ENCODE data around the gene CLSTN3.
A peak's percentile ranks its signal among the peaks of the same experiment; 100 is the strongest.

CLSTN3 gene

DNA sequence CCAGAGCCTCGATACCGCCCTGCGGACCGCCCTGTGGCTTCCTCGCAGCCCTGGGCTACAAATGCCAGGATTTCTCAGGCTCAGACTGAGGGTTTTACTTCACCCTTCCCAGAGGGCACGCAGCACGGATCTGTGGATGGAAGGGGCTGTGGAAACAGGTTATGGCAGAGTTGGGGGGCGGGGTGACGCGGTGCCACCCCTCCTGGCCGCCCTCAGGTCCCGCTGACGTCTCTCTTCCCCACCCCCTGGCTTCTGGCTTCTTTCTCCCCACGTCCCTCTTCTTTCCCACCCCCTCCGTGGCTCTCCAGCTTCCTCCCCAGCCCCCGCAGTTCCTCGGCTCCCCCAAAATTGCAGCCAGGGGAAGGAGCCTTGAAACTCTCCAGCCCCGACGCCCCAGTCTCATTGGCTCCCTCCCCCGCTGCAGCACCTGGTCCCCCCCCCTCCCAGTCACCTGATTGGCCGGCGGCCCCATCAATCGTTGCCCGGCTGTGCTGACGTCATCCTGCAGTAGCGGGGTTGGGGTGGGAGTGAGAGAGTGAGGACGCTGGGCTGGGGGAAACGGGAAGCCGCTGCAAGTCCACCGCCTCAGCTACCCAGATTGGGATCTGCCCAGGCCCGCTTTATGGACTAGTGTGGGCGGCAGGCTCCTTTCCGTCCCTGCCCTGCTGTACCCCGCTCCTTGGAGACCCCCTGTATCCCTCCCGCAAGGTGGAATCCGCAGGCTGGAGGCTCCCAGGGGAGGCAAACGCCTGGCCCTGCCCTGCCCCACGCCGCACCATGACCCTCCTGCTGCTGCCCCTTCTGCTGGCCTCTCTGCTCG, at the start of gene CLSTN3:
Gene CLSTN3, plus strand, starts transcription at position 500 of the 820 bp plus-strand sequence. Its CDS starts 278 bp downstream, at position 778.
- peak; percentile 68 for DNase-seq

- DNase-seq, result no peak
These were observed 49.1 kb upstream of the CLSTN3 start for GRCh38 chr12:7081037-7081436.

- no peak for DNase-seq
These were observed 47.0 kb upstream of the CLSTN3 start for GRCh38 chr12:7083125-7083524.

- no peak for DNase-seq
These were observed 40.8 kb upstream of the CLSTN3 start for GRCh38 chr12:7089196-7089871.

DNA sequence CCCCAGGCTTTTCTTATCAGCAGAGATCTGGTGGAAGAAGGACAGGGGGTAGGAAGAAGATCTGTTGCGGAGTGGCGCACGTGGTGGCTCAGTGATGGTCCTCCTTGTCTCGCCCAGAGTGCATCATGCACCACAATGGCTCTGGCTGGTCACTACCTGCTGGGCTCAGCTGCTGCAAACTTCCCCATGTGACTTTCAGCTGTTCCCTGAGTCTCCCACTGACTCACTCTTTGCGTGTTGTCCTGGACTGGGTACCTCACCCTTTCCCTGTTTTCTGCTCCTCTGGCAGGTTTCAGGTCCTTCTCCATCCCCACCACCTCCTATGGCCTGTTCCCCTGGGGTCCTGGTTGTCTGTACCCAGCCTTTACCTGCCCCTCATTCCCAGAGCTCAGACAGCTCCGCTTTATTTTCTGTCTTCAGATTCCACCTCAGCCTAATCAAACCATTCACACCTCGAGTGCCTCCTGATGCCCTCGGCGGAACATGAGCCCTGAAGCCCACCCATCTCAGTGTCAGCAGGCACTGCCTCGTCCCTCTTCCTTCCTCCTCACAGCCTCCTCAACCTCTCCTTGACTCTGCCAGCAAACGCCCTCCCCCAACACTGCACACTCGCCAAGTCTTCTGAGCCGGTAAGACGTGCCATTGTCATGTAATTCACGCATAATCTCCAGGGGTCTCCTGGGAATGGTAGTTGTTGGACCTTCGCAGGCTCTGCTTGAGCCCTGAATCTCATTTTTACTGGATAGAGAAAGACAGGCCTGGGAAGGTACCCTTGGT, 39.8 kb upstream of the CLSTN3 start:
- no peak for DNase-seq

GRCh38 chr12:7091171-7091570, 39.0 kb upstream of the CLSTN3 start:
- no peak for DNase-seq

DNA sequence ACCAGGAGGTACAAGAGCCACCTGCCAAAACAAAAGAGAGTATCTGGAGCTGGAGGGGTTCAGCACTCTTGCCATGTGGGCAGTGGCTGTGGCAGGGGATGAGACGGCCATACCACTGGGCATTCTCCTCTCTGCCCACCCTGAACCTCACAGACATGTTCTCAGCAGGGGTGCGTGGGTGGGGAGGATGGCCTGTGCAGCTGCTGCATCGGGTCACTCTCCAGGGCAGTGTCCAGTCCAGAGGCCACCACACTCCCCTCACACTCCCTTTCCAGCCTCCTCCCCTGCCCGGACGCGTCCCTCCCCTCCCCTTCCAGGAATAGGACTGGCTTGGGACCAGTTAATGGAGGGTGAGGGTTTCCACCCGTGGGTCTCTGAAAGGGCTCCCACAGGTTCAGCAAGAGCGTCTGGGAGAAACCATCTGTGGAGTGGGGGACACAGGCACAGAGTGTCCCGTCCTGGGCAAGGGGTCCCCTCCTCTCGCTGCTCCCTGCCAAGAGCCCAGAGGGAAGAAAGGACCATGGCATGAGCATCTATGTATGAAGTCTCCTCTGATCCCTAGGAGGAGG, 38.4 kb upstream of the CLSTN3 start:
- no peak for DNase-seq

DNA sequence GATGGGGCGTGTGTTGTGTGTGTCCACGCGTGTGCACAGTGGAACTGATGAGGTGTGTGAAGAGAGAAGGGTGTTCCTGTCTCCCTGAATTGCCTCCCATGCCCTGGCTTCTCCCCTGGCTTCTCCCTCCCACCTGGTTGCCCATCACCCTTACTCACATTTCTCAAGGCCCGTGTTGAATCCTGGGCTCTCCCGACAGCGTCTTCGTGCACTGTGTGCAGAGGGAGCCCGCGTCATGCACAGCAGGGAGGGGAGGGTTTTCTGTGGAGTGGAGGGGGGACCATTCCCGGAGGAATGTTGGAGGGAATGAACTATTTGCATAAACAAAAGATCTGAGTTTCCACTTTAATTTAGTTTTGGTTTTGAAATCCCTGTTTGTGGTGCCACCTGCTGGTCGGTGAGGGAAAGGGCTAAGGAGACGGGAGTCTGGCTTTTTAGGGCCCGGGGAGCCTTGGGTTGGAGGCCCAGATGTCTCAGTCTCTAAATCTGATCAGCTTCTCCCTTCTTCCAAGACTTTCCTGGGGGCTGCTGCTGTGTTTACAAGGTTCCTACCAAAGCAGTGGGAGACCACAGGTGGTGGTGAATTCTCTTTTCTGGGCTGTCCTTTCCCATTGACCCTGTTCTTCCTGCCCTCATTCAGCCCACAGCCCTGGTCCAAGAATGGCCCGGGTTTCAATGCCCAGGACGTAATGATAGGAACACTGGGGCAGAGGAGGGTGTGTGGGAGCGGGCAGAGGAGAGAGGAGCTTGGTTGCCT, 37.8 kb upstream of the CLSTN3 start, which contains the start of gene C1R:
Gene C1R, minus strand, starts transcription at position 217 of the 757 bp plus-strand sequence. Its CDS starts 57 bp downstream, at position 160.
- DNase-seq, result peak; percentile 45

GRCh38 chr12:7092986-7093460, 37.1 kb upstream of the CLSTN3 start:
- DNase-seq, result no peak

DNA sequence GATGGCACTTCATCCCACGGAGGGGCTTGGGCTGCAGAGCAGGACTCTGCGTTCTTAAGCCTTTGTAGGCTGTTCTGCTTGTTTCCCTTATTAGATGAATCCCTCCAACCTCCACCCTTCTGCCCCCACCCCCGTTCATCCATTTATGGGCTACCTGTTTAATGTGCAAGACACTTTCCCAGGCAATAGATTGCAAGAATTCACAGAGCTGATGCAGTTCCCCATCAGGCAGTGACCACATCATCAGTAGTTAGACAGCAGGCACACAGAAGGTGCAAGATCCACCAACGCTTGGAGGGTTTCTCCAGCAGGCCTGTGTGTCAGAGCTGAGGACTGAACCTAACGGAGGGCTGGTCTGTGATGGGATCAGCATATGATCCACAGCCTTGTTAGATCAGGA, 36.7 kb upstream of the CLSTN3 start:
- no peak for DNase-seq

DNA sequence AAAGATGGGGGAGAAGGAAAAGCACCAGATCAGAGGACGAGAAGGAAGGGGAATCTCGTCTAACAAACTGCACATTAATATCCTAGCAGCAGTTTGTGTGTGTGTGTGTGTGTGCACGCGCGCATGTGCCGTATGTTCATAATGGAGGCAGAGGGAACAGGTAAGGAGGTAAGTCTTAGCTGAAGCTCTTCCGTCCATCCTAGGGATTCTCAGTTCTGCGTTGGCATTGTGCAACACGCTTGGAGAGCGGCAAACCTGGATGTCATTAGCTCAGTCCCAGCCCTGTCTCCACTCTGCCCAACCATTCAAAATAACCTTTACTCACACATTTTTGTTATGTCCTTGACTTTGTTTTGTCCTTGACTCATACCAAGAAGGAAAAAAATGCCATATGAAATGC, 36.3 kb upstream of the CLSTN3 start:
- DNase-seq, result no peak

DNA sequence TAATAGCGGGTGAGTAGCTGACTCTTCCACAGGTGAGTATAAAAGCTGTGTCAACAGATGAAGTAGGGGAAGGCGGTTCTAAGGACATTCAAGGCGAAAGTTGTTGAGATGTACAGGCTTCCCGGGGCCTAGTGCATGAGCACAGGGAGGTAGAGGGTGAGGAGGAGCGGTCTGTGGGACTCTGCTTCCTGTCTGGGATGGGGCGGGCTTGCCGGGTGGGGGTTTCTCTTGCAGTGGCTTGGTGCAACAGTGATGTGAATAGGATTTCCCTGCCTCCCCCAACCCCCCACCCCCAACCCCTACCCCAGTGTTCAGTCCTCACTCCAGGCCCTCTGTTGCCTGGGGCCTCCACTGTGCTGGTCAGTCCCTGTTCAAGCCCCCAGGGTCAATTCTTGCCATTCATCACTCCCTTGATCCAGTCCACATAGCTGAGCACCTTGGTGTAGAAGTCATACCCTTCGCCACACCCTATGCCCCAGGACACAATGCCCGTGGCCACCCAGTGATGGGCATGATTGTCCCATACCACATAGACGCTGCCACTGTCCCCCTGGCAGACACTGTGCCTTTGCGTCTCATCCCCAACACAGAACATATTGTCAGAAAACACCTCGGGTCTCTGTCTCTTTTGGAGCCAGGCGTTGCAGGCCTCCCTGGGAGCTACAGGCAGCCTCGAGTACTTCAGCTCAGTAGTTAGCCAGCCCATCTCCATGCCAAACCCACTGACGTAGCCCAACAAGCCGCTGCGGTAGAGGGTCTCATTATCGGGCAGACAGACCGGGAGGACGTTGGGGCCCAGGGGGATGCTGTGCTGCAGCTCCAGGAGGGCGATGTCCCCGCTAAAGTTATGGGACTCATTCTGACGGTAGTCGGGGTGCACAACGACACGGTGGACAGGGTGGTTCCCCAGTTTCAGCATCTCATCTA, 33.9 kb upstream of the CLSTN3 start:
- no peak for DNase-seq

- no peak for DNase-seq
These were observed 33.2 kb upstream of the CLSTN3 start for GRCh38 chr12:7096979-7097378.

- no peak for DNase-seq
These were observed 30.7 kb upstream of the CLSTN3 start for GRCh38 chr12:7099290-7099996.

DNA sequence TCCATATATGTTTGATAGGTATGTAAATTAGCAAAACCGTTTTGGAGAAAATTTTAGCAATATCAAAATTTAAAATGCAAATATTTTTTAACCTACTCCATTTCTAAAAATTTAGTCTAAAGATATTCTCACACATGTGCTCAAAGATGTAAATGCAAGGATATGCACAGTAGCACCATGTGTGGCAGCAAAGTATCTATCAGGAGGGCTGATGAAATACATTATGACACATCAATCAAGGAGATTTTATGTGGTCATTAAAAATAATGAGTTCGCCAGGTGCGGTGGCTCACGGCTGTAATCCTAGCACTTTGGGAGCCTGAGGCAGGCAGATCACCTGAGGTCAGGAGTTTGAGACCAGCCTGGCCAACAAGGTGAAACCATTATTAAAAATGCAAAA, 29.9 kb upstream of the CLSTN3 start:
- no peak for DNase-seq

- no peak for DNase-seq
These were observed 29.0 kb upstream of the CLSTN3 start for GRCh38 chr12:7101047-7101693.

DNA sequence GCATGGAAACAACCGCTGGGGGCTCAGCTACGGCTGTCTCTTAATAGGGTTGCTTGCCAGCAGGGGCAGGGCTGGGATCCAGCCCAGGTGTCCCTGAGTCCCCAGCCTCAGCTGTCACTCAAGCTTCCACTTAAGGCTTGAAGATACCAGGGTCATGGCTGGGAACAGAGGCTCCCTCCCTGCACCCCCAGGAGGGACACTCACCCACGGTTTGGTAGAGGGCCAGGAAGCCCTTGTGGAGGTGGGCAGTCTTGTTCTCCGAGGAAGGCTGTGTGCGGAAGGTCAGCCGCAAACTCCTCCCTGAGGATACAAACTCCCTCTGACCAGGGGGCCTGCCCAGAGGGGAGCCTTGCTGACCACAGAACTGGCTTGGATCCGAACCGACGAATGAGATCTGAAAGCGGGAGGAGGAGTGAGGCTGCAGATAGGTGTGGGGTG, 28.5 kb upstream of the CLSTN3 start:
- DNase-seq, result no peak

GRCh38 chr12:7102582-7102981, 27.6 kb upstream of the CLSTN3 start:
- no peak for DNase-seq

DNA sequence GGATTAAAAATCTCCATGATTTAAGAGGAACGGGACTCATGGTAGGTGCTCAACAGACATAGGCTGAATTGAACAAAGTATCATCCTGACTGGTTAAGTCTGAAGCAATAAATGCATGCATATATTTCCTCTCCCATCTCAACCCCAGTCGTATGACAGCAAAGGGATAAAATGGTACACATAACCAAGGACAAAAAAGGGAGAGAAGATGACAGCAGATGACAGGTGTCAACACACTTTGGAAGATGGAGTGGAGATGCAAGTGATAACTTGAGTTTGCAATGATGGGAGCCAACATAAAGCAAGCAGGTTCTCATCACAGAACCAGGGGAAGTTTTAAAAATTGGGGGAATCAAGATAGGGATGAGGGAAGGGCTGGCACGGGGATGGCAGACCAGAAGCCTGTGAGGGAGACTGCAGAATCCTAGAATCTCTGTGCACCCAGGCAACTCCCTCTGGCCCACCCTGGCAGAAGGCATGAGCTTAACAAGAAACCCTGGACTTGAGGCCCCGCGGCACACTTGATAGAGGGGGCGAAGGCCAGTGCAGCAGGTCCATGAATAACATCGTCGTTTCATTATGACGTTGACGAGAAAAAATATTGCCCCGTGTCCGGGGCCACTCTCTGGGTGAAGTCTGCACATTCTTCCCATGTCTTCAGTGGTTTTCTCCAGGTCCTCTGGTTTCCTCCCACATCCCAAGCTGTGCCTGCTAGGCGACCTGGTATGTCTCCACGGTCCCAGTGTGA, 26.2 kb upstream of the CLSTN3 start:
- no peak for DNase-seq

Data from T1000 (cell line).